ENCODE results near the gene C16orf96.

Gene C16orf96

DNA sequence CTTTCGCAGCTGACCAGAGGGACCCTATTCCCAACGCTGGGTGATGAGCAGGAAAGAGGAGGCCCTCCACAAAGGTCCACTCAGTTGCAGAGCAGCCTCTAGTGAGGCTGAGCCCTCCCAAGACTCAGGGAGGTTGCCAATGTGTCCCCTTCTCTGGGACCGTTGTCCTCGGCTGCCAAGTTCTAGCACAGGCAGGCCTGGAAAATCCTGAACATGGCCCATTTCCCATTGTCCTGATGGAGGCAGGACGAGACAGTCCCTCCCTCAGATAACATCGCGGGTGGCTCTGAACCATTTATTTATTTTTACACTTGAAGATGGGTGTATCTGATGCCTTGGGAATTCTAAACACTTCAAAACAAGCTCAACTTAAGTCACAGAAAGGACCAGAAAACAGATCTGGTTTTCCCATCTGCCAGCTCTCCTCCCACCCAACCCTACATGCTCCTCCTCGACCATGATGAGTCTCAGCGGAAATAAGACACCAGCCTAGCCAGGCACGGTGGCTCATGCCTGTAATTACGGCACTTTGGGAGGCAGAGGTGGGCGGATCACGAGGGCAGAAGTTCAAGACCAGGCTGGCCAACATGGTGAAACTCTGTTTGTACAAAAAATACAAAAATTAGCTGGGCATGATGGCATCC is 30.4 kb upstream of the C16orf96 start:
- H3K27ac ChIP-seq, result no peak overlapping the region
- TF ChIP-seq ZFX (IDR thresholded peaks at IDR 0.05), result no peak
- TF ChIP-seq CTCF (conservative IDR thresholded peaks at IDR 0.05), result no peak

DNA sequence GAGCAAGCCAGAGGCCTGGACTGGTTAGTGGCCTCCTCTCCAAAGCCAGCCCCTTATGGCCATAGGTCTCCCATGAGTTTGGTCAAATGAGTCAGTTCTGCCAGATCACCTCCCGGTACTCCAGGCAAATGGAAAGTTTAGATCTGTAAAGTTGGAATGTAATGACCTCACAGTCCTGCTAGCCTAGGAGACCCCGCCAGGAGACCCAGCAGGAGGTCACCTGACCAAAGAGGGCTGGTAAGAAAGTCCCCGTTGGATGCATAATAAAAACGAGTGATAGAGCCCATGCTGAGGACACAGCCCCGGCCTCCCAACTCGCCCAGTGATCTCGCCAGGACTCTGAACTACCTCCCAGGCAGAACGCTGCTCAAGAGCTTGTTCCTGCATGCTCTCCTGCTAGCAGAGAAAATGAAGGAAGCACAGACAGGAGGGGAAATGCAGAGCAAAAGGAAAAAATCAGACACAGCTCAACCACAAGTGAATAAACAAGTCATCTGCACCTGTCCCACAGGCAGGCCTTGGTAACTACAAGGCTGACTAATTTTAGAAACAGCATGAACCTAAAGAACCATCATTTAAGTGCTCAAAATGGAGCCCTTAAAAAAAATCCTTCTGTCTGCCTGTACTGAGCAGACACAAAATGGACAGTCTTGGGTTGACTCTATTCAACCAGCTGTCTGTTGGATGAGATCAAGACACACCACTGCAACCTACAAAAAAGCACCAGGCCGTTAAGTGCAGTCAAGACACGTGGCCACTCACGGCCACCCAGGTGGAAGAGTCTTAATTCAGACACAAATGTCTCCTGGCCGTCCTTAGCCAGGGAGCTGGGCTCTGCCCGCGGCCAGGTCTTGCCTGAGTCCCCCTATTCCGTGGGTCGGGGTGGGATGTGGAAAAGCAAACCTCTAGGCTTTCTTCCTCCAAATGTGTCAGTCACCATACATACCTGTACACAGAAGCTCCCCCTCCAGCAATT is 26.8 kb upstream of the C16orf96 start:
- TF ChIP-seq ZFX (IDR thresholded peaks at IDR 0.05) (no peak), CTCF (conservative IDR thresholded peaks at IDR 0.05) (no peak)
- no peak overlapping the region for H3K27ac ChIP-seq

- no peak for TF ChIP-seq ZFX (IDR thresholded peaks at IDR 0.05)
- no peak for TF ChIP-seq CTCF (conservative IDR thresholded peaks at IDR 0.05)
- H3K27ac ChIP-seq, result no peak overlapping the region
Observed at GRCh38 chr16:4531811-4532210, 24.3 kb upstream of the C16orf96 start.

DNA sequence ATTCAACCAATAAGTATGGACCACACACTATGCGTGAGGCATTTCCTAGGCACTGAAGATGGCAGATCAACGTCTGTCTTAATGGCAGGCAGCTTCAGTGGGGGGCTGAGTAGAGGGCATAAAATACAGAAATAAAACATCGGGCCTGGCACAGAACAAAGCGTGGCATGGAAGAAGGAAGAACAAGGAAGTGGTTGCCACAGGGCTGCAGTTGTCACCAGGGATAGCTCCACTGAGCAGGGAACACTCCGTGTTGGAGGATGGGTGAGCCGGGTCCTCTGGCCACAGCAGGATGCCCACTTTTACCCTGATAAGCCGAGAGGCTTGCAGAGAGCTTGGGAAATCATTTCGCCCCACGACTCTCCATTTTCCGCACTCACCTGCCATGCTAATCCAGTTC is 23.9 kb upstream of the C16orf96 start:
- TF ChIP-seq CTCF (conservative IDR thresholded peaks at IDR 0.05), result no peak
- no peak for TF ChIP-seq ZFX (IDR thresholded peaks at IDR 0.05)
- no peak overlapping the region for H3K27ac ChIP-seq

DNA sequence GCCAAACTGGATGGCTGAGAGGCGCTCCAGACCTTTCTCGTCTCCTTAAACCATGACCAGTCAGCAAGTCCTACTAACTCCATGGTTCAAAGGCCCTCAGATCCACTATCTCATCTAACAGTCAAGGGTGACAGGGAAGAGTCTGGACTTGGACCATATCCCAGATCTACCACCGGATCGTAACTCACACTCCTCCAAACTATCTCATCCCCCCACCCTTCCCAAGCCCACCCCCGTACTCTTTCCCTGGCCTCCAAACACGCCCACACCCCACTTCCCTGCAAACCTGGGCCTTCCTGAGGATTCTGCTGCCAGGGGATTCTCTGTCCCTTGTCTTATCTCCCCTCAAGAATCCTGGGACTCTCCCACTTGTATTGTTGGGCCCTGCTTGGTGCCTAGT is 22.6 kb upstream of the C16orf96 start:
- TF ChIP-seq ZFX (IDR thresholded peaks at IDR 0.05), result no peak
- TF ChIP-seq CTCF (conservative IDR thresholded peaks at IDR 0.05), result no peak
- no peak overlapping the region for H3K27ac ChIP-seq

DNA sequence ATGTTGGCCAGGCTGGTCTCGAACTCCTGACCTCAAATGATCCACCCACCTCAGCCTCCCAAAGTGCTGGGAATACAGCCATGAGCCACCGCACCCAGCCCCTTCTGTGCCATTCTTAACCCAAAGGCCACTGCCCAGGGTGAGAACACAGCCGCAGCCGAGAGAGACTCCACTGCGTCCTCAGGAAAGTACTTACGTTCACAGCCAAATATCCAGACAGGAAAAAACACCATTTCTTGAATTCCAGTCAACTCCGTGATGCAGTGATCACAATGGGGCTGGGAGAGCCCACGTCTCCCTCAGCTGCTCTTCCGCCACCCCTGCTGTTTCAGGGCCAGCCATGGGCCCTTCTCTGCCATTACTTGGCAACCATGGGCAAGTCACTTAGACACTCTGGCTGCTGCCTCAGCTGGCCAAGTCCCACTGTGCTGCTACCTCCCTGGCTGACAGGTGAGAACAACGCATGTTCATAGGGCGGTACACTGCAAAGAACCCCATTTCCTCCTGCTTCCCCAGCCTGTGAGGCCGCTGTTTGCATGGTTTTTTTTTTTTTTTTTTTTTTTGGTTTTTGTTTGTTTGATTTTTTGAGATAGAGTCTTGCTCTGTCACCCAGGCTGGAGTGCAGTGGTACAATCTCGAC is 21.9 kb upstream of the C16orf96 start:
- H3K27ac ChIP-seq, result no peak overlapping the region
- TF ChIP-seq CTCF (conservative IDR thresholded peaks at IDR 0.05) (no peak), ZFX (IDR thresholded peaks at IDR 0.05) (no peak)

Measured in C4-2B (cell line).